Brain microvascular endothelial cell (primary cell): ENCODE data around the gene RBM19.

Source experiments
- DNase-seq: peaks from one replicate; pipeline ENCODE4 v3.0.0-alpha.2; 2020
- H3K27ac ChIP-seq: fragments of 250-450 bp; sonication (Bioruptor Pico); 2 replicates; pipeline ENCODE4 v1.5.1; 2020; ENCODE audit warnings: mild to moderate bottlenecking, moderate library complexity
- H3K27me3 ChIP-seq: fragments of 250-450 bp; sonication (Bioruptor Pico); replicated peaks from 2 replicates; pipeline ENCODE4 v1.5.1; 2020; ENCODE audit warnings: mild to moderate bottlenecking
- H3K36me3 ChIP-seq: fragments of 250-450 bp; sonication (Bioruptor Pico); replicated peaks from 2 replicates; pipeline ENCODE4 v1.5.1; 2020; ENCODE audit warnings: mild to moderate bottlenecking
- H3K4me3 ChIP-seq: 2 replicates; pipeline ENCODE4 v1.5.1; 2011; ENCODE audit warnings: low read depth, mild to moderate bottlenecking, control low read depth, low read length, moderate library complexity
- in situ Hi-C: cut with HindIII; loops from 2 replicates; pipeline ENCODE4 v1.10.0; 2017; ENCODE audit warnings: low sequenced_read_pairs, low pct_ligation_motif_present
- TF ChIP-seq, protein P1 (sequence below): IDR thresholded peaks from 2 replicates; pipeline ENCODE4 v1.5.1; 2011; ENCODE audit warnings: low read depth, mild to moderate bottlenecking, moderate library complexity, low read length, control low read depth, inconsistent platforms; ENCODE audit errors: missing control alignments

RBM19 gene

GRCh38 chr12:113774526-113774925 lies 191.6 kb downstream of the RBM19 start:
- peaks cover 2% of the 10 kb centered on the region for H3K27me3 ChIP-seq
- in situ Hi-C loops: no loop called here
- TF ChIP-seq, protein P1, sequence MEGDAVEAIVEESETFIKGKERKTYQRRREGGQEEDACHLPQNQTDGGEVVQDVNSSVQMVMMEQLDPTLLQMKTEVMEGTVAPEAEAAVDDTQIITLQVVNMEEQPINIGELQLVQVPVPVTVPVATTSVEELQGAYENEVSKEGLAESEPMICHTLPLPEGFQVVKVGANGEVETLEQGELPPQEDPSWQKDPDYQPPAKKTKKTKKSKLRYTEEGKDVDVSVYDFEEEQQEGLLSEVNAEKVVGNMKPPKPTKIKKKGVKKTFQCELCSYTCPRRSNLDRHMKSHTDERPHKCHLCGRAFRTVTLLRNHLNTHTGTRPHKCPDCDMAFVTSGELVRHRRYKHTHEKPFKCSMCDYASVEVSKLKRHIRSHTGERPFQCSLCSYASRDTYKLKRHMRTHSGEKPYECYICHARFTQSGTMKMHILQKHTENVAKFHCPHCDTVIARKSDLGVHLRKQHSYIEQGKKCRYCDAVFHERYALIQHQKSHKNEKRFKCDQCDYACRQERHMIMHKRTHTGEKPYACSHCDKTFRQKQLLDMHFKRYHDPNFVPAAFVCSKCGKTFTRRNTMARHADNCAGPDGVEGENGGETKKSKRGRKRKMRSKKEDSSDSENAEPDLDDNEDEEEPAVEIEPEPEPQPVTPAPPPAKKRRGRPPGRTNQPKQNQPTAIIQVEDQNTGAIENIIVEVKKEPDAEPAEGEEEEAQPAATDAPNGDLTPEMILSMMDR: no peak
- no peaks in the 10 kb centered on the region for H3K36me3 ChIP-seq
- DNase-seq: no peak
- no peak overlapping the region for H3K27ac ChIP-seq
- H3K4me3 ChIP-seq: no peak overlapping the region

GRCh38 chr12:113772505-113773030 lies 193.6 kb downstream of the RBM19 start:
- Histone ChIP-seq H3K36me3 (no peaks in the 10 kb centered on the region), H3K27ac (no peak overlapping the region), H3K27me3 (peaks cover 2% of the 10 kb centered on the region), H3K4me3 (no peak overlapping the region)
- TF ChIP-seq, protein P1: no peak
- in situ Hi-C loops: no loop called here
- no peak for DNase-seq

DNA sequence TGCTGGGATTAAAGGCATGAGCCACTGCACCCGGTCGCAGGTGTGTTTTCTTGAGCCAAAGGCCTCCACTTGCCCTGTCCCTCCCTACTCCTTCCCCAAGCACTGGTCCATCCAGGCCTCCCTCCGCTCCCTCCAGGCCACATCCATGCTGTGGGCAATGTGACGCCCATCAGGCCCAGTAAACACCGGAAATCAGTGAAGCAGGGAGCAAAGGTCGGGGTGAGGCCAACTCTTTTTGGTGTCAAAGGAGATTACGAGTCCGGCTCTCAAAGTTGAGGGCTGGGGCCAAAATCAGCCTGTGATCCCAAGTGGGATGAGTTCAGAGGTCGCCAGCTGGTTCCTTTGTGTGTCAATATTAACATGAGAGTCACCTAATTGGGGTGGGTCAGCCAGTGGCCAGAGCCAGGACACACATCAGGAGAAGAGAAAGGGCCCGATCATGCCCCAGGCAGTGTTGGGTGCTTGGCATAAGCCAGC lies 195.7 kb downstream of the RBM19 start:
- H3K27me3 ChIP-seq: no peaks in the 10 kb centered on the region
- TF ChIP-seq, protein P1: no peak
- no peak overlapping the region for H3K27ac ChIP-seq
- in situ Hi-C loops: no loop called here
- no peak overlapping the region for H3K4me3 ChIP-seq
- H3K36me3 ChIP-seq: no peaks in the 10 kb centered on the region
- DNase-seq: no peak

GRCh38 chr12:113769305-113769704 lies 196.8 kb downstream of the RBM19 start:
- Histone ChIP-seq H3K36me3 (no peaks in the 10 kb centered on the region), H3K27ac (no peak overlapping the region), H3K27me3 (no peaks in the 10 kb centered on the region), H3K4me3 (no peak overlapping the region)
- DNase-seq: no peak
- TF ChIP-seq, protein P1: no peak
- in situ Hi-C loops: no loop called here

DNA sequence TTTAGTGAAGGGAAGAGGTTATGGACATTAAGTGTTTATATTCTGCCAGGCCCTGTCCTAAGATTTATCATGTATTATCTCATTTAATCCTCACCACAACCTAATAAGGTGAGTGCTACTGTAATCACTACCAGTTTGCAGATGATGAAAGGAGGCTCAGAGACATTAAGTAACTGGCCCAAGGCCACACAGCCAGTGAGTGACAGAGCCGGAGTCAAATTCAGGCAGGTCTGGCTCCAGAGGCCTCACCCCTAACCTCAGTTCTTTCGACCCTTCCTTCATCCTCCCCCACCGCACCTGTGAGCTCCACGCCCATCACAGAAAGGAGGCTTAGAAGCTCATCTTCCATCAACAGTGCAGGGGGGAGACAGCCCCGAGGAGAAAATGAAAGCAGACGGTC lies 197.3 kb downstream of the RBM19 start:
- in situ Hi-C loops: no loop called here
- DNase-seq: no peak

More for the DNA sequence above, 197.3 kb downstream of the RBM19 start:
- H3K27me3 ChIP-seq: no peaks in the 10 kb centered on the region
- H3K36me3 ChIP-seq: no peaks in the 10 kb centered on the region
- H3K27ac ChIP-seq: no peak overlapping the region
- TF ChIP-seq, protein P1: no peak
- no peak overlapping the region for H3K4me3 ChIP-seq
